Smooth muscle cell (in vitro differentiated cells): ENCODE measurements around the gene PLIN1. TPM values are rescaled to one million over a fixed set of nuclear protein-coding genes. Genes with fewer than 3 reads are reported as not detected.

Experiments
- DNase-seq: peaks from one replicate; lab custom pipeline; 2025; ENCODE audit not compliant: unreplicated experiment; lab: John Stamatoyannopoulos, UW
- H2AFZ ChIP-seq: fragments of 200-600 bp; sonication (generic); 2 replicates; pipeline ENCODE4 v1.6.0; 2016; ENCODE audit warnings: antibody characterized with exemption, low read depth, mild to moderate bottlenecking
- H3F3A ChIP-seq: fragments of 200-600 bp; sonication (generic); 2 replicates; pipeline ENCODE4 v1.6.0; 2017; ENCODE audit warnings: antibody characterized with exemption, low read depth
- H3K27ac ChIP-seq: fragments of 200-600 bp; sonication (generic); 2 replicates; pipeline ENCODE4 v1.5.1; 2016; ENCODE audit warnings: low read depth, mild to moderate bottlenecking
- H3K27me3 ChIP-seq: fragments of 200-600 bp; sonication (generic); 2 replicates; pipeline ENCODE4 v1.6.1; 2016; ENCODE audit warnings: low read depth, mild to moderate bottlenecking
- H3K36me3 ChIP-seq: fragments of 200-600 bp; sonication (generic); 2 replicates; pipeline ENCODE4 v1.5.1; 2016; ENCODE audit warnings: low read depth
- H3K4me1 ChIP-seq: fragments of 200-600 bp; sonication (generic); 2 replicates; pipeline ENCODE4 v1.5.1; 2016; ENCODE audit warnings: low read depth
- H3K4me2 ChIP-seq: fragments of 200-600 bp; sonication (generic); 2 replicates; pipeline ENCODE4 v1.6.0; 2016; ENCODE audit warnings: mild to moderate bottlenecking
- H3K4me3 ChIP-seq: fragments of 200-600 bp; sonication (generic); 2 replicates; pipeline ENCODE4 v1.5.1; 2016; ENCODE audit warnings: mild to moderate bottlenecking
- H3K79me2 ChIP-seq: fragments of 200-600 bp; sonication (generic); 2 replicates; pipeline ENCODE4 v1.6.0; 2016; ENCODE audit warnings: low read depth, mild to moderate bottlenecking
- H3K9ac ChIP-seq: fragments of 200-600 bp; sonication (generic); 2 replicates; pipeline ENCODE4 v1.6.0; 2016; ENCODE audit warnings: low read depth
- H3K9me3 ChIP-seq: fragments of 200-600 bp; sonication (generic); replicated peaks from 2 replicates; pipeline ENCODE4 v1.5.1; 2016; ENCODE audit warnings: low read depth
- H4K20me1 ChIP-seq: fragments of 200-600 bp; sonication (generic); 2 replicates; pipeline ENCODE4 v1.6.0; 2016; ENCODE audit warnings: low read depth
- WGBS: methylation state at CpG from one replicate; pipeline ENCODE4 v1.1.7; 2016; ENCODE audit warnings: low lambda C conversion rate; 5-methylcytosine and 5-hydroxymethylcytosine counted together
- polyA plus RNA-seq: library from polyadenylated mRNA; unstranded; fragments of >200 nt; fragmentation: Nextera tagmentation; extraction: Ambion mirVana; gene quantifications from 2 replicates; pipeline ENCODE4 v1.2.1, GENCODE V29; 2016
- total RNA-seq: library from RNA; depleted of rRNA; stranded (reverse); fragments of >200 nt; gene quantifications from 2 replicates; pipeline ENCODE4 v1.2.3, GENCODE V29; 2014
- TF ChIP-seq, protein P1 (sequence below): fragments of 200-600 bp; sonication (generic); IDR thresholded peaks from 2 replicates; pipeline ENCODE4 v1.5.1; 2017; ENCODE audit warnings: borderline replicate concordance, mild to moderate bottlenecking, antibody characterized with exemption; ENCODE audit not compliant: insufficient read depth, poor library complexity, severe bottlenecking

Gene PLIN1
- total and polyA plus RNA-seq, 2 experiments from 2014 or later: 0.04 to 0.66 TPM

DNA sequence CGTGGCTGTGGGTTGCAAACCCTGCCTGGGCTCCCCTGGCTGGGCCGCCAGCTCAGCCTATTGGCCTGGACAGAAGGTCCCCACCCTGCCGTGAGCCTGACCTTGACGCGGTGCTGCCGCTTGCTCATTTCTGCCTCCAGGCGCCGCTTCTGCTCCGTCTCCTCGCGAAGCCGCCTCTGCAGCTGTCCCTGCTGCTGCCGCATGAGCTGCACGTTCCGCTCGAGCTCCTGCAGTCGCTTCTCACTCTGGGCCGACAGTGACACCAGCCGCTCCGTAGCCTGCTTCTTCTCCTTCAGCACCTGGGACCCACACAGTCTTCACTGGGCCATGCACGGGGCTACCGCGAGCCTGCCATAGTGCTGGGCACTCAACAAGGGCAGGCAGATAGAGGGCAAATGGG, 45.6 kb downstream of the PLIN1 start:
- Histone ChIP-seq H3K36me3 (no peaks in the 10 kb centered on the region), H2AFZ (no peak overlapping the region), H3K9ac (no peak overlapping the region), H3K4me2 (no peak overlapping the region), H3K79me2 (no peaks in the 10 kb centered on the region), H3F3A (no peaks in the 10 kb centered on the region), H3K27ac (no peak overlapping the region), H3K4me3 (no peak overlapping the region), H3K4me1 (no peaks in the 10 kb centered on the region), H4K20me1 (no peaks in the 10 kb centered on the region), H3K27me3 (no peaks in the 10 kb centered on the region), H3K9me3 (no peaks in the 10 kb centered on the region)
- 95% methylated on average over 23 of the region's 23 CpGs for WGBS
- no peak for DNase-seq
- TF ChIP-seq, protein P1, sequence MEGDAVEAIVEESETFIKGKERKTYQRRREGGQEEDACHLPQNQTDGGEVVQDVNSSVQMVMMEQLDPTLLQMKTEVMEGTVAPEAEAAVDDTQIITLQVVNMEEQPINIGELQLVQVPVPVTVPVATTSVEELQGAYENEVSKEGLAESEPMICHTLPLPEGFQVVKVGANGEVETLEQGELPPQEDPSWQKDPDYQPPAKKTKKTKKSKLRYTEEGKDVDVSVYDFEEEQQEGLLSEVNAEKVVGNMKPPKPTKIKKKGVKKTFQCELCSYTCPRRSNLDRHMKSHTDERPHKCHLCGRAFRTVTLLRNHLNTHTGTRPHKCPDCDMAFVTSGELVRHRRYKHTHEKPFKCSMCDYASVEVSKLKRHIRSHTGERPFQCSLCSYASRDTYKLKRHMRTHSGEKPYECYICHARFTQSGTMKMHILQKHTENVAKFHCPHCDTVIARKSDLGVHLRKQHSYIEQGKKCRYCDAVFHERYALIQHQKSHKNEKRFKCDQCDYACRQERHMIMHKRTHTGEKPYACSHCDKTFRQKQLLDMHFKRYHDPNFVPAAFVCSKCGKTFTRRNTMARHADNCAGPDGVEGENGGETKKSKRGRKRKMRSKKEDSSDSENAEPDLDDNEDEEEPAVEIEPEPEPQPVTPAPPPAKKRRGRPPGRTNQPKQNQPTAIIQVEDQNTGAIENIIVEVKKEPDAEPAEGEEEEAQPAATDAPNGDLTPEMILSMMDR: no peak

GRCh38 chr15:89632563-89633430, 46.4 kb downstream of the PLIN1 start:
- no peaks in the 10 kb centered on the region for H4K20me1 ChIP-seq
- H3F3A ChIP-seq: no peaks in the 10 kb centered on the region
- no peaks in the 10 kb centered on the region for H3K79me2 ChIP-seq
- H3K27ac ChIP-seq: no peak overlapping the region
- H3K36me3 ChIP-seq: no peaks in the 10 kb centered on the region
- H3K4me2 ChIP-seq: no peak overlapping the region
- DNase-seq: no peak
- WGBS: 96% methylated on average over 18 of the region's 18 CpGs
- TF ChIP-seq, protein P1: no peak
- no peaks in the 10 kb centered on the region for H3K27me3 ChIP-seq
- H3K9me3 ChIP-seq: no peaks in the 10 kb centered on the region
- no peak overlapping the region for H3K4me3 ChIP-seq
- H3K4me1 ChIP-seq: no peaks in the 10 kb centered on the region
- H3K9ac ChIP-seq: no peak overlapping the region
- no peak overlapping the region for H2AFZ ChIP-seq

- Histone ChIP-seq H3K4me3 (no peak overlapping the region), H2AFZ (no peak overlapping the region), H3K36me3 (no peaks in the 10 kb centered on the region), H3K27me3 (no peaks in the 10 kb centered on the region), H3K4me1 (no peaks in the 10 kb centered on the region), H3K4me2 (no peak overlapping the region), H3K79me2 (no peaks in the 10 kb centered on the region), H3K9ac (no peak overlapping the region), H4K20me1 (no peaks in the 10 kb centered on the region), H3K27ac (no peak overlapping the region), H3K9me3 (no peaks in the 10 kb centered on the region), H3F3A (no peaks in the 10 kb centered on the region)
- DNase-seq: no peak
- TF ChIP-seq, protein P1: no peak
- 86% methylated on average over 9 of the region's 10 CpGs for WGBS
Measured at GRCh38 chr15:89631902-89632264, 47.3 kb downstream of the PLIN1 start.
